ENCODE measurements around the gene SELENON.
"Not testable (repeated sequence)": the region's sequence is repeated elsewhere in the genome, so short reads cannot be mapped to it uniquely, and the experiment has no call there.

SELENON gene

GRCh38 chr1:25832336-25833037 is 32.5 kb downstream of the SELENON start:
- no peak for DNase-seq

- DNase-seq: no peak
Measured at GRCh38 chr1:25833158-25833557, 33.2 kb downstream of the SELENON start.

- DNase-seq: no peak
Measured at GRCh38 chr1:25834894-25835293, 34.9 kb downstream of the SELENON start.

GRCh38 chr1:25836695-25837094 is 36.7 kb downstream of the SELENON start:
- no peak for DNase-seq

GRCh38 chr1:25837262-25837875 is 37.4 kb downstream of the SELENON start:
- DNase-seq: no peak

- not testable (repeated sequence) for DNase-seq
Measured at GRCh38 chr1:25839808-25840207, 39.8 kb downstream of the SELENON start.

GRCh38 chr1:25843483-25843882 is 43.5 kb downstream of the SELENON start:
- DNase-seq: no peak

GRCh38 chr1:25844536-25845337 is 44.7 kb downstream of the SELENON start:
- no peak for DNase-seq

GRCh38 chr1:25845664-25846063 is 45.7 kb downstream of the SELENON start:
- DNase-seq: no peak

GRCh38 chr1:25847929-25848328 is 47.9 kb downstream of the SELENON start:
- no peak for DNase-seq

- no peak for DNase-seq
Measured at GRCh38 chr1:25848531-25848930, 48.5 kb downstream of the SELENON start.

GRCh38 chr1:25854554-25854953 is 54.6 kb downstream of the SELENON start:
- no peak for DNase-seq

GRCh38 chr1:25856856-25857255 is 56.9 kb downstream of the SELENON start:
- no peak for DNase-seq

GRCh38 chr1:25858494-25858893 is 58.5 kb downstream of the SELENON start:
- no peak for DNase-seq

GRCh38 chr1:25858906-25859789 is 59.2 kb downstream of the SELENON start, which contains the start of gene AUNIP:
Gene AUNIP (minus strand): TSS chr1:25859457. CDS start chr1:25859357, 100 bp downstream.
- DNase-seq: peak; percentile 70

GRCh38 chr1:25861316-25862286 is 61.6 kb downstream of the SELENON start:
- DNase-seq: no peak

GRCh38 chr1:25862785-25863485 is 62.9 kb downstream of the SELENON start:
- DNase-seq: no peak

GRCh38 chr1:25863486-25864262 is 63.7 kb downstream of the SELENON start:
- no peak for DNase-seq

- DNase-seq: no peak
Measured at GRCh38 chr1:25864434-25864833, 64.4 kb downstream of the SELENON start.

- no peak for DNase-seq
Measured at GRCh38 chr1:25866288-25866687, 66.3 kb downstream of the SELENON start.

All from NCI-H1436 (cell line).